Inflammatory macrophage treated with lipopolysaccharide for 1 hour (primary cell): ENCODE results near the gene TH.

Experiments used
- DNase-seq, 2 donors: peaks; one replicate each; pipeline ENCODE4 v3.0.0-alpha.2; 2020 to 2022

Gene TH

DNA sequence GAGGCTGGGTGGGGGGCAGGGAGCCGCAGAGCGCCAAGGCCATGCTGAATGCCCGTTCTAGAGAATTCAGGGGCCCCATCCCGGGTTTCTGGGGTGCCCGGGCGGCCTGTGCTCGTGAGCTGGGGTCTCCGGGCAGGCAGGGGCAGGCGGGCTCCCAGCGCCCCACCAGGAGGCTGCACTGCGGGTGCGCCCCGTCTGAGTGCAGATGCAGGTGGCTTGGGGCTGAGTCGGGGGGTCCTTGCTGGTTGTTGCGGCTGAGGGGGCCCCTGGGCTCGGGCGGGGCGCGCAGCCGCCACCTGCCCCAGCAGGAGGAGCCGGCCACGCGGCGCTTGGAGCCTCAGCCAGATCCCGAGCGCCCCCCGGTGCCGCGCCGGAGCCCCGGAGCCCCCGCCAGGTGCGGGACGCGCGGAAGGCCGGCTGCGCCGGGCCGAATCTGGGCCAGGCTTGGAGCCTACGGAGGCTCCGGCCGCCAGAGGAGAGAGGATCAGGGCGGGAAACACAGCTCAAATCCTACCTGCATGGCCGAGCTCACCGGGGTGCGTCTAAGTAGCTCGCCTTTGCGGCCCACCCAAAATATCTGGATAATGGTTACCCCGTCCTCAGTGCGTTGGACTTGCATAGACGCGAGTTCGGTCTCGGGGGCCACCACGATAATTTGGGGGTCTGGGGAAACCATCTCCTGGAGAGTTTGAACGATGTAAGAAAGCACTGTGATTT, 31.8 kb downstream of the TH start:
- no peak for DNase-seq

DNA sequence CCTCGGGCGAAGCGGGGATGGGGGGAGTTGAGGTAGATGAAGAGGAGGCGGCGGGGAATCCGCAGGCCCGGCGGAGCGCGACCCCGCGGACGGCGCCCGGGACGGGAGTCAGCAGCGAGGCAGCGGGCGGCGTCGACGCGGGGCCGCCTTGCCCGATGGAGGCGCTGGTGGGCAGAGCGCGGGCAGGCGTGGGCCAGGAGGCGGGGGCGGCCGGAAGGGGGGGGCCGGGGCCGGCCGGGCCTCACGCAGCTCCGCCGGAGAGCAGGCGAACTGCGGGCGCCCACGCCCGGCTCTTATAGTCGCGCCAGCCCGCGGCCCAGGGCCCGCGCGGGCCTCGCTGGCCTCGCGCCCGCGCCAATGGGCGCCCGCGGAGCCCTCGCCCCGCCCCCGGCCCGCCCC, 32.5 kb downstream of the TH start, which contains the start of gene IGF2:
IGF2 (minus strand) TSS at position 267 of the 399 bp plus-strand sequence. CDS start 3,866 bp downstream, outside the sequence.
- DNase-seq, result no peak

- DNase-seq, result no peak
Observed at GRCh38 chr11:2138431-2139122, 33.0 kb downstream of the TH start.

GRCh38 chr11:2138068-2138430, 33.6 kb downstream of the TH start:
- no peak for DNase-seq

DNA sequence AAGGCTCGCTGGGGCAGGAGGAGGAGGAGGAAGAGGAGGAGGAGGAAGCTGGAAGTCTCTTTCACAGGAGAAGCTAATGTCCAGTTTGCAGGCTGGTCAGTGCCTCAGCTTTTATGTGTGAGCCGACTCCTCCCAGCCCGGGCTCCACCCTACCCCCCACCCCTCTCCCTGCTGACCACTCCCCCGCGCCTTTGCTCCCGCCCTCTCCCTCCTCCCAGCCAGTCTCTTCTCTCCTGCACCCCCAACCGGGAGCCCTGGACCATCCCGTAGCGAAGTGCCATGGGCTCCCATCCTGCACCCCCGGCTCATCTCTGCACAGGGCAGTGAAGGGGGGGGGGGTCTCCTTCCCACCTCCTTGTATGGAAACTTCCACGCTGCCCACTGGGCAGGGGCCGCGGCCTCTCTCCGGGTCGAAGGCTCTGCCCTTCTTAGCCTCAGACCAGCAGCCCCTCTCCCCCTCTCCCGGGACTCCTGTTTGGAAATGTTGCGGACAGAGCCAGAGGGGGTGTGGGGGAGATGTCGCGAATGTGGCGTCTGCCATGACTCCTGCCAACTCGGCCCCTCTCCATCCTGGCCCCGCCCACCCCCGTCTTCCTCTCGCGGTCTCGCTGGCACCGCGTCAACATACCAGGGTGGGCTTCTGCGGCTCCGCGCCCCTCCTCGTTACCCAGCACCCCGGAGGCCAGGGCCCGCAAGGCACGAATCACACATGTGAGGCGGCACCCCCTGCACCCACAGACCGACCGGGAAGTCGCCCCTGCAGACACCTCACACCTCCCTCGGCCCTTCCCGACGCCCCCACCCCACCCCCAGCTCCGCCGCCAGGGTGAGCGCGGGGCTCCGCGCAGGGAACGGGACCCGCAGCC, 34.2 kb downstream of the TH start:
- DNase-seq, result no peak

DNA sequence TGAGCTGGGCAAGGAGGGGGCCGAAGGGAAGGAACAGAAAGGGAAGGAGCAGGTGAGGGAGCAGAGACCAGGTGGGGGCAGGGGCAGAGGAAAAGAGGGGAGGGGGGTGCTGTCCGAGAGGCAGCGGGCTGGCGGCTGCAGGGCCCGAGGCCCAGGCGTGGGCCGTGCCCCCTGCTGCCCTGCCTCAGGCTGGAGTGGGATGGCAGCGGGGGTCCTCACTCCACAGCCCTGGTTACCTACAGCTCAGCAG, 34.7 kb downstream of the TH start:
- no peak for DNase-seq

DNA sequence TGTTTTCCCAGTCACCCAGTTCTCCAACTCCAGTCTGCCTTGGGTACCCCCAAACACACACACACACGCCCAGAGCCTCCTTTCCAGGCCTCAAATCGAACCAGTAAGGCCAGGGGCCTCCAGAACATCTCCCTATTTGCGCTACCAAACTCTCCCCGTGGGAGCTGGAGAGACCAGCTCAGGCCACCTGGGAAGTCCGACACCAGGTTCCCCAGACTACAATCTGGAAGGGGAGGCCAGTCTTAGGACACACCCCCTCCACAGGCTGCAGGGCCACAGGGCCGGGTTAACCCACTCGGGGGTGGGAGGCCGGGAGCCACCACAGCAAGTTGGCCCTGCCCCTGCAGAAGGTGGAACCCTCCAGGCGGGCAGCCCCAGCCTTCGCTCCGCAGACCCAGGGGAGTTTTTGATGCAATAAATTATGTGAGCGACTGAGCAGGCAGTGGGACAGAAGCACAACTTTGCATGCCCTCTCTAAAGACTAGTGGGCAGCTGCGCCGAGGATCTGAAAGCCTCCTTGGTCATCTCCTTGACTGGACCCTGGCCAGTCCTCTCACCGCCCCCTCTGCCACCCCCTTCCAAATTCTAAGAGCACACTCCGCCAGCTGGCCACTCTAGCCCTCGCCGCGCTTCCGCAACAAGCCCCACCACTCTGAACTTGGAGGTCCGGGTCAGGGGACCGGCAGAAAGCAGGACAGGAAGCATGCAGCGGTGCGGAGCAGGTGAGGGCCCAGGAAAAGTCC, 35.2 kb downstream of the TH start:
- no peak for DNase-seq

DNA sequence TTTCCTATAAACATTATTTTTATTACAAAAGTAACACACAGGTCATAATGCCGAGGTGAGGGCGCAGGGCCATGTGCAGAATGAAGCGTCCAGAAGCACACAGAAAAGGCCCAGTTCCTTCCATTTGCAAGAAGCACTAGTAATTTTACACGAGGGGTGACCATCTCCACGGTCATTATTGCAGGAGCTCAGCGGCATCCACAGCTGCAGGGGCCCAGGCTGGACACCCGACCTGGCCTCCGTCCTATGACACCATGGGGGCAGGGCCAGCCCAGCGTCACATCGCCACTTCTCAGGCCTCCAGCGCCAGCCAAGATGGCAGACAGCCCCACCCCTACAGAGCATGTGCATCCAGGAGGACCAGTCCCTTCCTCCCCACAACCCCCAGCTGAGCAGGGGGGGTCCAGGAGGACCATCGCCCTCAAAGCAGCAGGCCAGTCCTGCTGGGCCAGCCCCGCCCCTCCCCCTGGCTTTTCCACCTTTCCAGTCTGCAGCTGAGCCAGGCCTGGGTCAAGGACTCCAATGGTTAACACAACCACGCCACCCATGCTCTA, 35.9 kb downstream of the TH start:
- DNase-seq, result no peak

DNA sequence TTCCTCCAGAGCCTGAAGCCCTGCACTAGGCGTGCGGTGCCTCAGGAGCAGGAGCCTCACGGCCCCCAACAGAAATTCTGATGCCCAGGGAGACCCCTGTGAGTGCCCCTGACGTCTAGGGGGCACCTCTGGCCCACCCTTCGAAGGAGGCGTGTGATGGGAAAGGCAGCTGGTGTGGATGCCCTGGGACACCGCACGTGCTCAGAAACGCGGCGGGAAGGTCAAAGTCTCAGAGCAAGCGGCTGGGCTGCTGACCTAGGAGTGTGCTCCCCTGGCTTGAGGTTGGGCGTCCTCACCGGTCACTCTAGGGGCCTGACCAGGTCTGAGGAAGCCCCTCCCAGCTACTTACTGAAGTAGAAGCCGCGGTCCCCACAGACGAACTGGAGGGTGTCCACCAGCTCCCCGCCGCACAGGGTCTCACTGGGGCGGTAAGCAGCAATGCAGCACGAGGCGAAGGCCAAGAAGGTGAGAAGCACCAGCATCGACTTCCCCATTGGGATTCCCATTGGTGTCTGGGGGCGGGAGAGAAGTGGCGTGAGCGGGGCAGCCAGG, 36.5 kb downstream of the TH start:
- no peak for DNase-seq

DNA sequence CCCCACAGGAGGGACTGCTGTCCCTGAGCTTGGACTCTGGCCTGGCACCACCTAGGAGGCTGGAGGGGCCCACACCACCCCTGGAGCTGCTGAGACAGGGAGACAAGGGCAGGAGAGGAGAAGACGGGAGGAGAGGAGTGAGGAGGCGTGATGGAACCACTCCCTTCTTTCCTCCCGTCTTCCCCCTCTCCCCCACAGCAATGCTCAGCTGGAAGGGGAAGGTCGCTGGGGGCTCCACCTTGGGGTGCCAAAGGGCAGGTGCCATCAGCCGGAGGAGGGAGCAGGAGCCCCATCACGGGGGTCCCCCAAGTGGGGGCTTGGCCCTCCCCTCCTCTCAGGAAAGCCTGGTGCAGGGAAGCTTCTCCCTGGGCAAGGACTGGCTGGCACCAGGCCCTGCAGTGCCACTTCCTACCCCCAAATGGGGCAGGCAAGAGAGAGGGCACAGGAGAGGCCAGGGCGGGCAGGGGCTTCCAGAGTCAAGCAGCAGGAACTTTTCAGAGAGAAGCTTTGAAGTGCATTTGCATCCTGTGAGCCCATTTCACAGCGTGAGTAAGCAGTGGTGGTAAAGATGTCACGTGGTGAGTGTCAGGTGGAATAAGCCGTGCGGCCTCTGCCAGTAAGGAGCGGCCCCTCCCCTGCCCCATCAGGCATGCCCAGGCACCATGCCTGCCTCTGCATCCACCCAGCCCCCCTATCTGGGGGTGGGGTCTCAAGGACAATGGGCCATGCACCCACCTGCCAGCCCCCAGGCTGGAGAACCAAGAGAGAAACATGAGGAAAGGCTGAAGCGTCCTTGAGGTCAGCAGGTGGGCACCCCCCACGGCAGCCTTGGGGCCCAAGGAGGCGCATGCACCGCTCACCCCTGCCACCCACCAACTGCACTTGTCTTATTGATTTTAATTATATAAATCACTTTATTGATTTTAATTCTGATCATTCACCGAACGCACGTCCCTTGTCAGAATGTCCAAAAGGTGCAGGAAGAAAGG, 37.3 kb downstream of the TH start:
- no peak for DNase-seq

DNA sequence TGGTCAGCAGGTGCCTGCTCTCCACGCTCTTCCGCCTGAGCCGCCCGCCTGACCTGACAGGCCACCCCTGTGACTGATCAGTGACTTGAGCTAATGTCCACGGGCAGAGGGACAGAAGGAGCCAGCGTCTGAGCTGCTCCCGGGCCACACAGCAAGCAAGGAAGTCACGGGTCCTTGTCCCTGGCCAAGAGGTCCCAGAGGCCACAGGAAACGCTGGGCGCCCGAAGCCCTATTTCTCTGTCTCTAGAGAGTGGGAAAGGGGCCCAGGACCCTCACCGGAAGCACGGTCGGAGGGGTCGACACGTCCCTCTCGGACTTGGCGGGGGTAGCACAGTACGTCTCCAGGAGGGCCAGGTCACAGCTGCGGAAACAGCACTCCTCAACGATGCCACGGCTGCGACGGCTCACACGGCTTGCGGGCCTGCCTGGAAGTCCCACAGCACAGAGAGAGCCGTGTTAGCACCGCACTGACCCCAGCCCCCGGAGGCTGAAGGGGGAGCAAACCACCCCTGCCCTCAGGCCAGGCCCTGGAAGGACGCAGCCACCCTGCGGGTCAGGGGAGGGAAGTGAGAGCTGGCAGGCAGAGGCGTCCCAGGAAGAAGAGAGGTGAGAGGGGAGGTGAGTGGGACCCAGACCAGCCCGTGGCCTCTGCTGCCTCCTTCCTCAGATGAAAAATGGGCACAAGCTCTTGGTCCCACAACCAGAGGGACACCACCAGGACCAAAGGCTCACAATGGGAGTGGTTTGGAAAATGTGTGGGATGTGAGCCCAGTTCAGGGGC, 38.2 kb downstream of the TH start:
- DNase-seq, result no peak

DNA sequence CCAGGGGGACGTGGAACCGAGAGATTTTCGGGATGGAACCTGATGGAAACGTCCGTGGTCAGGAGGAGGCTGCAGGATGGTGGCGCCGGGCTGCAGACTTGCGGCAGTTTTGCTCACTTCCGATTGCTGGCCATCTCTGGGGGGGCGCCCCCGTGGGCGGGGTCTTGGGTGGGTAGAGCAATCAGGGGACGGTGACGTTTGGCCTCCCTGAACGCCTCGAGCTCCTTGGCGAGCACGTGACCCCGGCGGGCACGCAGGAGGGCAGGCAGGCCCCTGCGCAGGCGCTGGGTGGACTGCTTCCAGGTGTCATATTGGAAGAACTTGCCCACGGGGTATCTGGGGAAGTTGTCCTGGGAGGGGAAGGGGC, 38.8 kb downstream of the TH start:
- DNase-seq, result no peak

- no peak for DNase-seq
Observed at GRCh38 chr11:2132246-2132645, 39.4 kb downstream of the TH start.

DNA sequence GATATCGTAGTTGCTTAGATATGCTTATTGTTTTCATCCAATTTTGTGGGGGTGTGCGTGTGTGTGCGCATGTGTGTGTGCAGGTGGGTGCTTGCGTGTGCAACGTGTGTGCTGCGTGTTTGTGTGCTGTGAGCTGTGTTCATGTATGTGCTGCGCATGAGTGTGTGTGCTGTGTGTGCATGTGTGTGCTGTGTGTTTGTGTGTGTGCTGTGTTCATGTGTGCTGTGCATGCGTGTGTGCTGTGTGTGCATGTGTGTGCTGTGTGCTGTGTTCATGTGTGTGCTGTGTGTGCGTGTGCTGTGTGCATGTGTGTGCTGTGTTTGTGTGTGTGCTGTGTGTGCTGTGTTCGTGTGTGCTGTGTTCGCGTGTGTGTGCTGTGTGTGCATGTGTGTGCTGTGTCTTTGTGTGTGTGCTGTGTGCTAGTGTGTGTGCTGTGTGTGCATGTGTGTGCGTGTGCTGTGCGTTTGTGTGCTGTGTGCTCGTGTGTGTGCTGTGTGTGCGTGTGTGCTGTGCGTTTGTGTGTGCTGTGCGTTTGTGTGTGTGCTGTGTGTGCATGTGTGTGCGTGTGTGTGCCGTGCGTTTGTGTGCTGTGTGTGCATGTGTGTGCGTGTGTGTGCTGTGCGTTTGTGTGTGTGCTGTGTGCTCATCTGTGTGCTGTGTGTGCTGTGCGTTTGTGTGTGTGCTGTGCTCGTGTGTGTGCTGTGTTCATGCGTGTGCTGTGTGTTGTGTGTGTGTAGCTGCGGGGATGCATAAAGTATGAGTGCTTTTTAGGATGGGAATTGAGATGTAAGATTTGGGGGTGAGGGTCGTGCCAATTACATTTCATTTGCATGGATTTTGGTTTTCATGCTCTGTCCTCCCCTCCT, 40.0 kb downstream of the TH start:
- no peak for DNase-seq

DNA sequence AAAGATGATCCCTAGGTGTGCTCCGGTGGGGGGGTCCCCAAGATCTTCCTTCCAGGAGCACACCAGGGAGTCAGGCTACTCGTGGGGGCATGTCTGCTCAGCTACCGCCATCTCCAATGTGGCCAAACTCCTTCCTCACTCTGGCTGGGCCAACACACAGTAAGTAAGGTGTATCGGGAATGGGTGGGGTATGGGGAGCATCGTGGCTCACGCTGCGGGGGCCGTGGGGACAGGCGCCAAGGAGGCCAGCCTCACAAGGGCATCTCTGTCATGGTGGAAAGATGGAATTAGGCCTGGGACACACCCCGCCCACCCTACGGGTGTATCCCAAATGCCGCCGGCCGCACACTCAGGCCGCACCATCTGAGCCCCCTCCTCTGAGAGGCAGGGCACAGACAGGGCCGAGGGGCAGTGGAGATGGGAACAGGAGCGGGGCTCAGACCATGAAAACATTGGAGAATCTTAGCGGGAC, 40.7 kb downstream of the TH start:
- DNase-seq, result no peak

- DNase-seq, result no peak
Observed at GRCh38 chr11:2129699-2130366, 41.8 kb downstream of the TH start.

- DNase-seq, result no peak
Observed at GRCh38 chr11:2129308-2129698, 42.3 kb downstream of the TH start.

GRCh38 chr11:2128511-2129307, 42.9 kb downstream of the TH start:
- DNase-seq, result no peak
